Myocyte (in vitro differentiated cells): ENCODE results near the gene CDON. TPM values are rescaled to one million over a fixed set of nuclear protein-coding genes. Genes with fewer than 3 reads are reported as not detected.

Experiments
- DNase-seq: peaks from one replicate; pipeline ENCODE4 v3.0.0-alpha.2; 2012; ENCODE audit warnings: low read depth
- total RNA-seq: library from RNA; depleted of rRNA; stranded (reverse); fragments of >200 nt; gene quantifications from 2 replicates; pipeline ENCODE4 v1.2.3, GENCODE V29; 2014

CDON gene
- total RNA-seq, 1 donor from 2014 or later: 73.4 TPM

DNA sequence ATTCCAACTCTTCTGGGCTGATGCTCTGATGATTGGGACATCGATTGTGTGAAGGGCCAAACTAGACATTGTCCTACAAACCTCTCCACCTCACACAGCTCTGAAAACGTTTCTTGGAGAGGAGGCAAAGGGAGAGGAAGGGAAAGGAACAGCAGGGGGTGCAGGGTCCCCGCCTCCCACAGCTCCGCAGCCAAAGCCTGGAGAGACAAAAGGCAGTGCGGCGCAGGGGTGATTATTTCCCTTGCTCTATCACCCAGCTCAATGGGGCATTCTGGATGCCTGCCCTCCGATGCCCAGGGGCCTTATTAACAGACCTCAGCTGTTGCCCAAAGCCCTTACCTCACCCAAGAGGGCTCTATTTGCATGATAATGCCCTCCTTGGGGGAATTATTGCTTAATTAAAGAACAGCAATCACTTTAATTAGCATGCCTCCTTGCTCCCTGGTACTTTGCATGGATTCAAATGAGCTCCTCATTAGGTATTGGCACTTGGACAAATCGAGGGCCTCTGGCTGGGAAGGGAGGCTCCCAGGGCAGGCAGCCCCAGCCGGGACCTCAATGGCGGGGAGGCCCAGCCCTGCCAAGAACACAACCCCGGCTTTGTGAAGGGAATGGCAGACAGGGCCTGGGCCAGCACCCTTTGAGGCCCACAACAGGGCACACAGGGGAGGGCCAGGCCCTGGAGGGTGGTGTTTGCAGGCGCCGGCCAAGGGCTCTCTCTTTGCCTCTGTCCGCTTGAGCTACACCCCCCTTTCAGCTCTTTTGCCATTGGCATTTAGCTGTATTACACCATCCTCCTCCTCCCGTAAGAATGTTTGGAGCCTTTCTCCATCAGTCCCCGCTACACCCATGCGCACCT, 19.8 kb upstream of the CDON start:
- no peak for DNase-seq

DNA sequence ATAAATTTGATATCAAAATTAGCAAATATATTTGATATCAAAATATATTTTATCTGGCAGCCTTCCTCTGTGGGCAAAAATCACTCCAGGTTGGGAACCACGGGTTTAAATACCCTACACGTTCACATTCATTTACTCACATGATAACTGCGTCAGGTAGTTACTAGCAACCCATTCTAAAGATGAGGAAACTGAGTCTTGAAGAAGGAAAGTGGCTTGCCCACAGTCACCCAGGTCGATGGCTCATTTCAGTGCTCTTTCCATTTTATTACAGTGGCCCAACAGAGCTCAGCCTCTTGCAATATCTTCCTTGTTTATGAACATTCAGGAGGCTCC, 19.2 kb upstream of the CDON start:
- no peak for DNase-seq

DNA sequence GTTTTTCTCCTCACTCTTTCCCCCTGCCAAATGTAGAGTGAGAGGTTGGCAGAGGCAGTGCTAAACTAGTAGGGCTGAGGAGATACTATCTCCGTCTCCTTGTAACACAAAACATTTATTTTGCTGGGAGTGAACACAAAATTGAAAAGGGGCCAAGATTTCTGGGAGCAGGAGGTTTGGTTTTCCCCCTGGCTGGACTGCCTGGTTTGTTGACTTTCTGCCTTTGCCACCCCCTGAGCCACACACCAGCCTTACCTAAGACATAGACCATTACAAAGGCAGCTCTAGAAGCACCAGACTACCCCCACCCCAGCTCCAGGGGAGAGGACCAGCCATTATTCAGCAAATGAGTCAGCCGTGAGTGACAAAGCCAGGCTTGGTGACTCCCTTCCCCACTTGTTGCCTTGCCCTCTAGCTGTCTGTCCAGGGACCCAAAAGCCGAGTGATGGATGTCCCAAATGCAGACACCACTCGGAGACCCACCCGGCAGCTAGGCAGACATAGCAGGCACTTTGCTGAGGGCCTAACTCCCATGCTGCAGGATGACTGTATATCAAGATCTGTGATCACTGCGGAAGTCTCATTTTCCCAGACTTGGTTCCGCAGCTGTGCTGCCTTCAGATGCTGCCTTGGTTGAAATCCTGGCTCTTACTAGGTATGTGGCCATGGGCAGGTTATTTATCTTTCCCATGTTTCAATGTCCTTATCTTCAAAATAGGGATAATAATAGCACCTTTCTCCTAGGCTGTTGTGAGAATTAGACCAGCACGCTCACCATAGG, 17.7 kb upstream of the CDON start:
- peak; percentile 64 for DNase-seq

DNA sequence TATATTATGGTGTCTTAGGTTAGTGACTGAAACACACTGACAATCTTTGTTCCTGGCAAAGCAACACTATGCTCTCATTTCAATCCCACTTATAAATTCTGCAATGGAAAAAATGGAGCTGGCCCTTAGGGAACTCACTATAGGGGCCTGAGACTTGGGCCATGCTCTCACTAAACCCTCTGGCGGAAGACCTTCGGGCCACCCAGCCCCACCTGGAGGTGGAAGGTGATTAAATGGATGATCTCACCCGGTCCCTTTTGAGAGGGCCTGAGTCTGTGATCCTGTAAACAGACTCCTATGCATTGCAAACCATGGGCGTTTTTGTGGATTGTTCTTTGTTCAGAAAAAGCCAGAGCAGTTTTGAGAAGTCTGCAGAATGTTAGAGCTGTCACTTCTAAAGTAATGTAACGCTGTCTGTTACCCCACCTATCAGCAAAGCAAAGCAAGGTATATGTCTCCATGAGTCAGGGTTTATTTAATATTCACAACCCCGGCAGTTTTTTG, 17.0 kb upstream of the CDON start:
- DNase-seq: no peak

DNA sequence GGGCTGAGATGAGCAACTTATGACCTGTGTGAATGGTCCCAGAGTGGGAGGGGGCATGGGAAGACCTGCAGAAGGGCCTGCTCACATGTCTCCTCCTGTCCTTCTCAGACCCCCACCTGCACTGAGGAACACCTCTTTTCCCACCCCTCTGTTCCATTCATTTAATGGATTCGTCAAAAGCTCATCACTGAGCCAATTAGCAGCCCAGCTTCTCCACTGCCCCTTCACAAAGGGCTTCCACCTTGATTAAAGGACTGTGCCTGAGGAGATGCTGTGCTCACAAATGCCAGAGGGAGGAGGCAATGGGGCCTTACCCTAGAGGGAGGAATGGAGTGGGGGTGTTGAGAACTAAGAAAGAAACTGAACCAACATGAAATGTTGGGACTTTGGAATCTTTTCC, 14.0 kb upstream of the CDON start:
- DNase-seq: no peak

DNA sequence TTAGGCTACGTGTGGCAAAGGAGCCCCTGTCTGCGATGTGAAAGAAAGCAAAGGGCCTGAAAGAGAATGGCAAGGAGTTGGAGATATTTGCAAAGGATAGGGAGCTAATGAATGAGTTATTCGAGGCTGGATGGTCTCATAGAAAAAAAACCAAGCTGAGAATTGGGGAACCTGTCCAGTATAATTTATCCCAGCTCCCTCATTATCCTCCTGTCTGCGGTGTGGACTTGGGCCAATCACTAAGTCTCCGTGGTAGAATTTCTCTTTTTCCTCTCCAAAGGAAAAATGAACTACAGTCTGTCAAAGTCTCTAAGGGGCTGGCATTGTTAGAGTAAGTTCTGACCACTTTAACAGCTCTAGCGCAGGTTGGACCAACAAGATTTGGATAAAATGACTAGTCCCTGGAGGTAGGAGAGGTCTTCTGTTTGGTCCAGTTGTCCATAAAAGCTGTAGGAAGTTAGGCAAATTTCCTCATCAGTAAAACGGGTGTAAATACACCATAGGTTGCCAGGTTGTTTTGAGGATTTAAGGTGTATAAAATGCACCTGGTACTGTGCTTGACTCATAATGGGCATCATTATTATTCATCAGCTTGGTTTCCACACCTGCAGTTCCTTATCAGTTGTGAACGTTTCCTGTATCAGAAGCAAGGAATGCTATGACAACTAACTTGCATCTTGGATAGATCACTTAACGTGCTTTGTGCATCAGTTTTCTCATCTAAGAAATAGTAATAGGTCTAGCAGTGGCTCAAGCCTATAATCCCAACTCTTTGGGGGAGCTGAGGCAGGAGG, 10.3 kb upstream of the CDON start:
- DNase-seq: no peak

DNA sequence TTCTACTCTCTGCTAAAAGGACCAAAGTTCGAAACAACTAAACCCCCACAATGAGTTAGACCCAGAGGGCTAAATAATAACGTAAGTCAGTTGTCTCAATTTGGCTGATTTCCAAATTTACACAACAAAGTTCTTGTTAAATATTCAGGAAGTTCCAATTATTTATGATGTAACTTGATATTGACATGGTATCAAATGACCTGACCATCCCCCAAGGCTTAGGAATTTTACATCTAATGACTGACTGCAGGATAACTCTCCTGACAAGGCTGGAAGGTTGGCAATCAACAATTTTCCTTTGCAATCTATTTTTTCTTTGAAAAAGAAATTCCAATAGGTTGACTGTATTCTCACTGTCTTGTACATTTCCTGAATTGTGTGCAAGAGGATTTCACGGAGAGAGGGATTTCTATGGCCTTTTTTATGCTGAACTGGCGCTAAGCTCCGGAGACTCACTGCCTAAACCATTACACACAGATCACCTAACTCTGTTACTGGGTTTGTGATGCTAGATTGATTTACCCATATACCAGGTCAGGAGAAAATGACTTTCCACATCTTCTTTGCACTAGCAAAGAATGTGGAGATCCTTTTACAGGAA, 9.6 kb upstream of the CDON start:
- no peak for DNase-seq

DNA sequence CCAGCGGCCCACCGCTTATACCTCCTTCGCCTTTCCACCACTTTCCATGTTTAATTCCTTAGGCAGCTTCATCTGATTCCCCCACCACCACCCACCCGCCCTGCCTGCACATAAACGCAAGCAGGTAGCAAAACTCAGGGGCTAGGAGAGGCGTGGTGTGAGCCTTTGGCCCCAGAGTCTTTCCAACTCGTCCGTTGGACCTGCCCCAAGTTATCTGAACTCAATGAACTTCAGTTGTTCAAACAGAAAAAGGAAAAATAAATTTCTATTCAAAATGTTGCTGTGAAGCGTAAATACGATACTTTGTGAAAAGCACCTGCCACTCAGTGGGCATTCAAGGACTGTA, 814 bp upstream of the CDON start:
- DNase-seq: no peak

DNA sequence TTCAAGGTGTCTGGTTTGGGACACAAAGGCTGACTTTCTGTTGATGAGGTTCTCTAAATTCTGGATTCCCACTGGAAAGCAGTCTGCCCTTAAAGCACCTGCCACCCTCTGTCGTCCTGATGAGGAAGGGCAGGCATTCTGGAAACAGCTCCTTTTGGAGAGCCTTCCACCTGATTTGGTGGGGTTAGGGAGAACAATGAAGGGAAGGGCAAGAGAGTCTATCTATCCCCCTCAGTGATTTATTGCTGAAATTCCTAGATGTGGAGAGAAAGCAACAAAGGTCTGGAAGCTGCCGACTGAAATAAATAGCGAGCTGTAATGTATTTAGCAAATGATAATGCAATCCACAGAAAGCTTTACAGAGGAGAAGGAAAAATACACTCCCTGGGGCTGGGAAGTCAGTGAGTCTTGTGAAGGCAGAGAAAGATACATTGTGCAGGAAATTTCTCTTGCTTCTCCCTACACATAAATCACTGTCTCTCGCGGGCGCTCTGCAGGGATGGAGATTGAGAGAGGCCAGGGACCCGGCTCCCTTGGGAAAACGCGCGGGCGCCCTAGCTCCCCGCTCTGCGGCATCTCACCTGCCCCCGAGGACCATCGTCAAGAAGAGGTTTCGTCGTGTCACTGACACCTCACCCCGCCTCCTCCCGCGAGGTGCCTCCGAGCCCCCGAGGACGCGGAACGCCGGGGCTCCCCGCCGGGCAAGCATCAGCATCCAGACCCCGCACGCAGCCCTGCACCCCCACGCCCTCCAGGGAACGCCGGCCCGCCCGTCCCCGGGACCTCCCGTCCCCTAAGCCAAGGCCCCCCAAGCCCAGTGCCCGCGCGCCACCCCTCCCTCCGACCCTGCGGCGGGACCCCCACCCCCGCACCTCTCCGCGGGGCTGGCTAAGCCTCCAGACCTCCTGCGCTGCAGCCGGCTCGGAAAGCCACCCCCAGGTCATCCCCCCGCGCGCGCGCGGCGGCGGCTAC, 673 bp downstream of the CDON start:
- DNase-seq: peak; percentile 64

DNA sequence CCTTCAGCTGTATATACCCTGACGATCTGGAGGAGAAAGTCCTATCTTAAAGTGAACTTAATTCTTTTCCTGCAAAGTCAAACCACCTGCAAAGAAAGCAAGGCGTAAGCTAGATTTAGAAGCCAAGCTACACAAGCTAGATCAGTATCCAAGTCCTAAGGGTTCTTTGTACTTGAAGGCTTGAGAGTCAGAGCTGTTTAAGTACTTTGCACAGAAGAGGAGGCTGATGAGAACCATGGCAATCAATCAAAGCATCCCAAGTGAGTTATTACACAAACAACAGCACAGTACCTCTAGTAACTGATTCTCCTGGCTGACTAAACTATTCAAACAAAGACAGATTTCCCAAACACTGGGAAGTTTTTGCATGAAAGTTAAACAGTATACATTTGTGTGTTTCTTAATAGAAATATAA, 1.9 kb downstream of the CDON start:
- DNase-seq: peak; percentile 25

DNA sequence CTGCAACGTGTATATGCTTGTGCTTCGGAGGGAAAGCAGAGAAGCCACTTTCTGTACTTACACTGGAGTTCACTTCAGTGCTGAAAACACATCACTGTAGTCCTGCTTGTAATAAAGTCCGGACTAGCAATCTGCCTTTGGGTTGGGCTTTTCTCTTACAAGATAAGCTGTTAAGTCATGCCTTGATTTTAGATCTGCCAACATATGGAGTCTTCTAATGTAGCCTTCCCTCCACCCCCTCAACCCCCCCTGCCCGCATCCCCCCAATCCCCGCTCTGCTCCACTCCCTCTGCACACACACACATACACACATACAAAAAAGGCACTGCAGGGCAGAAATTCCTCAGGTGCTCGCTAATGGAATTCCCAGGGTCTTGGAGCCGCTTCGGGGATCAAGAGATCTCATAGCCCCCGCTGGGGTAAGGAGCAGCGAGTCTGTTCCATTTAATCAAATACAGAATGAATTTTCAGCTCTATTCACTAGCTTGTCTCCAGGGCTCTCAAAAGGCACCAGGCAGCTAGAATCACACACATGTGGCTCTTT, 3.4 kb downstream of the CDON start:
- peak; percentile 30 for DNase-seq

DNA sequence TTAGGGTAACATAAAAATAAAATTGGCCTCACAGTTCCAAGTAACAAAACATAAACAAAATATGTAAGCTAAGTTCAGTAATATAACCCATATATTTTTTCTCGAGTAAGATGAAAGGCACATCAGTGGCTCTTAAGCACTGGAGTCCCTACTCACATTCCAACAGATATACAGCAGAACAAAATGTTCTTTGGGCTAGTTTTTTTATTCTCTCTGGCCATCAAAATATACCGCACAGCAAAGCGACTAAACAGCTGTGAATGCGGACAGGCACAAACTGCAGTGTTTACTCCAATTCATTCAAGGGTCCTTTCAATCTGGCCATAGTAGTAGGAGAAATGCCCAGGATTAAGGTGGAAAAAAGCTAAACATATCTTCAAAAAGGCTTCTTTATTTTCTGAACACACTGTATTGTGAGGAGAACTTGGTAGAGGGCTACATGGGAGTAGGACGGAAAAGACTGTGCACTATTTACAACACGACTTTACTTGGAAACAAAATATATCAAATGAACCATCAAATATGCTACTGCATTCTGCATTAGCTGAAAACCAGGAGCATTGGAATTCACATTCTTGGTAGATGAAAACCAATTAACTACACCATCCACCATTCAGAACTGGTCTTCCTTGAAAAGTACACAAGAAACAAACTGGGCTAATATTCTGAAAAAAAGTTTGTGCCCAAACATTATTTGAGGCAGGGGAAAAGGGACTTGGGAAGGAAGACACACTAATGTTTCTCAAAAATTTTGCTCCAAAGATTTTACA, 4.4 kb downstream of the CDON start:
- DNase-seq: no peak

DNA sequence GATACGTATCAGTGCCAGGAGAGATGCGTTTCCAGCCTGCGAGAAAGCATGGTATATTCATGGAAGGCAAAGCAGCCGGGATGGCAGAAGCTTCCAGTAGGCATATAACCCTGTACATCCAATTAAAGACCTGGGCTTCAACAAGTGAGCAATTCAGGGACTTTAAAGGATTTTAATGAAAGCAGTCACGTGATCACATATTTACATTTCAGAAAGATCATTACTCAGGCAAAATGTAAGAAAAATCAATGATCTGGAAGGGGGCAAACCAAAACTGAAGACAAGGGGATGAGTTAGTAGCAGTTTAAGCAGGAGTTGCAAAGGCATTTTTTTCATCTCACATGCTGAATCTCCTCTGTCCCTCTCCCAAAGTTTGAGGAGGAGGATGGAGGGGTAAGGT, 7.8 kb downstream of the CDON start:
- no peak for DNase-seq

DNA sequence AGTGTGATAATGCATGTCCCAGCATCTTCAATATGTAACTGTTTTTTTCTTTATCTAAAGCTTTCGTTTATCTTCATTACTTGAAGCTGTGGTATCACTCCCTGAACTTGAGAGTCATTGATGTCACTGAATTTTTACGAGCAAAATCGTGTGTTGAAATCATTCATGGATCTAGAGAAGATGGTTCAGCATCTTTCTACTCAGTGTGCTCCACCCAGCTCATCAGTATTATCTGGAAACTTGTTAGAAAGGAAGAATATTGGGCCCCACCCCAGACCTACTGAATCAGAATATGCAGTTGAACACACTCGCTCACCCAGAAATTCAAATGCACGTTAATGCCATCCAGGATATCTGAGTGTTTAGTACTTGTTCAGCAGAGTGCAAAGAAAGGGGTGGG, 8.3 kb downstream of the CDON start:
- DNase-seq: no peak

DNA sequence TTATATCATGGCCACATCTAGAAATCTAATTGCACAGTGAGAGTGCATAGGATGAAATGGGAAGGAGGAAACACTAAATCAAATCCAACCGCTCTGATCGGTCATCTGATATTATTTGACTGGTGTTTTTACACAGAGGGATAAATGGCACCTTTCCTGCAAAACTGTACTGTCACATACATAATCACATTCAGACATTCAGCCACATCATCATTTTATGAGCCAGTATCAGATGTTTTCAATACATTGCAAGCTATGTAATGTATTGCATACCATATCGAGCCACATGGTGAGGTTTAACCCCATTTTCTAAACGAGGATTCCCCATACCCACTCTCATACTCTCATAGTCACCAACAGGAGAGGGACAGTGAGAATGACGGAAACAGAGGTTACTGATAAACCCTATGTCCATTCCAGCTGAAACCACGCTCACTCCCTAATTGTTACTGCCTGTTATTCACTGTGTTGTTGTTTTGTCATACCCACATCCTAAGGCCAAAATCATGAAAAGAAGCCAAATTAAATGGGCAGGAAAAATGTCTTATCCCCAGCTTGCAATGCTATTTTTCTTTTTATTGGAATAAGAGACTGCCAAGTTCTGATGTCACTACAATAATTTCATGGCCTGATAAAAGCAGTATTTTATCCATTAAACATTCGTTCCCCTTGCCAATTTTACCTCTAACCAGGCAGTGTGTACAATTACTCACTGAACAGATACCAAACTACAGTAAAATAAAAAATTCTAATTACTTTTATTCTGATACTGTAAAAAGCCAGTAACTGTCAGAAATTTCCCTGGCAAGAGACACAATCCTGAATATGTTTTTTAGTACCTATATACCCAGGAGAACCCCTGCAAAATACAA, 9.0 kb downstream of the CDON start:
- no peak for DNase-seq

DNA sequence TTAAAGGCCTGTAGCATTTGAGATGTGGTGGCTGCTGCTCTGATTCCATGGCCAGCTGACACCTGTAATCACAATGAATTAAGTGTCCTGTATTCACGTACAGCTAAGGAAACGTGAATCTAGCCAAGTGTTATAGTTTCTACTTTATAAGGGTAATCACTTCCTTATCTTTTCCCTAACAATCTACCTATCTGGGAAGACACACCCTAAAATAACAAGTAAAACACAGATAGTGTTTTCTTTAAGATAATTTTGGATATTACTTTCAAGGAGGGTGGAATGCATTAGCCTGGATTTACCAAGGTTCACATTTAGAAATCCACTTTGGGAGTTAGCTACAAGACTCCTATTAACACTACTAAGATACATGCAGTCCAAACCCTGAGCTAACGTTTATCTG, 11.5 kb downstream of the CDON start:
- DNase-seq: no peak

DNA sequence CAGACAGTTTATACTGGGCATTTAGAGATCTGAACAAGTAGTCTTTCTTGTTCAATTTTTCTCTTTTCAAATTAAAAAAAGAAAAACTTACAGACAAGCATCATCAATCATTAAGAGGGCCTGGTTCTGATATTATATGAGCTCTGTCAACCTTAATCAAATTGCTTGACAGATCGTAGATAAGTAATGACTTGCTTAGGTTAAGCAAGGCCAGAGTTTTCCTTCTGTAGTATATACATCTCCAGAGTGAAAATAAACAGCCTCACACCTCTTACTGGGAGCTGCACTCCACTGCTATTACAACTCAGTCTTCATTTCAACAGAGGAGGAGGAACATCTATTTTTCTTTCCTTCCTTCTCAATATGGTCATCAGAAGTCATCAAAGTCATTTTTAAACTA, 13.5 kb downstream of the CDON start:
- no peak for DNase-seq

DNA sequence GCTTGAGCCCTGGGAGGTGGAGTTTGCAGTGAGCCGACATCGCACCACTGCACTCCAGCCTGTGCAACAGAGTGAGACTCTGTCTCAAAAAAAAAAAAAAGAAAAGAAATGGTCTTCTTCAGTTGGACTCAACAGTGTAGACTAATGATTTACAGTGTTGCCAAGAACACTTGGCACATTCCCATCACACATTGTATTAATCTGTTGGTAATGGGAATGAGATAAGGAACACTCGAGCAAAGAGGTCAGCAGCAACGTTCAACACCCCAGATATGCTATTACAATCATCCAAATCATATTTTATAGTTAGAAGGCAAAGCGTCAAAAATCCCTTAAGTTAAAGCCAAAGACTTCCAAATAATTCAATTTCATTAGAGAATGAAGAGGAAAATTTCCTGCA, 14.5 kb downstream of the CDON start:
- DNase-seq: no peak
